Aortic smooth muscle cell (primary cell): ENCODE results near the gene PYROXD2. TPM values are rescaled to one million over a fixed set of nuclear protein-coding genes. Genes with fewer than 3 reads are reported as not detected.

Source experiments
- total RNA-seq: library from RNA; depleted of rRNA; stranded (reverse); fragments of >200 nt; gene quantifications from 2 replicates; pipeline ENCODE4 v1.2.3, GENCODE V29; 2014

The PYROXD2 gene
- total RNA-seq, result 17.3 and 31.8 TPM in 2 replicates

DNA sequence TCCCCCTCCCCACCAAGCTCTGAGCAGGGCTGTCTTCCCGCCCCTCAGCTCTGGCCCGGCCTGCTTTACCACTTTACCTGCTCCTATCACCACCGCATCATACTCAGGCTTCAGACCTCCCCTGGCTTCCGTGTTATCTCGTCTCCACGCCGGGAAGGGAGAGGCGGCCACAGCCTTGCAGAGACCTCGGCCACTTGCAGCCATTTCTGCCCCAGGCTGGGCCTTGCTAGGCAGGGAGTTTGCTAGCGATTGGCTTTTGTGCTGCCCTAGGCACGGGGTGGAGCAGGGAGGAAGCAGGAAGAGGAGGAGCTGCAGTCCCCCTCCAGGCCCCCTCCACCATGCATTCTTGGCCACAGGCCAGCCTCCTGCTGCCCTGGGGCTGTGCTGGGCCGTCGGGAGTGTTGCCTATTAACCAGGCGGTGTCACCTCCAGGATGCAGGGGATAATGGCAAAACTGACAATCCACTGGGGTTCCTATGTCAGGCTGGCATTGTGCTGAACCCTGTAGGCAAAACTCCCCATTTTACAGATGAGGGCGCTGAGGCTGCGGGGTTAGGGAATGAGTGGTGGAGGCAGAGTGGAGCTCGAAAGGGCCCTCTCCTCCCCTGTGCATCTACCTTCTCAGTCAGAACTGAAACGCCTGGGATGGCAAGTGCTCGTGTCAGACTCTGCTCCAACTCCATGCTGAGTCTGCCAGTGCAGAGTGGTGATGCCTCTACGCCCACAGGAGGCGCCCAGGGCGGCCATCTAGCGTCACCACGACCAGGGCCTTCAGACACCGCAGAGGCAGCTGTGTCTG, at the start of gene PYROXD2:
Gene PYROXD2, minus strand, starts transcription at position 251 of the 799 bp plus-strand sequence. Its CDS starts 47 bp downstream, at position 204.

DNA sequence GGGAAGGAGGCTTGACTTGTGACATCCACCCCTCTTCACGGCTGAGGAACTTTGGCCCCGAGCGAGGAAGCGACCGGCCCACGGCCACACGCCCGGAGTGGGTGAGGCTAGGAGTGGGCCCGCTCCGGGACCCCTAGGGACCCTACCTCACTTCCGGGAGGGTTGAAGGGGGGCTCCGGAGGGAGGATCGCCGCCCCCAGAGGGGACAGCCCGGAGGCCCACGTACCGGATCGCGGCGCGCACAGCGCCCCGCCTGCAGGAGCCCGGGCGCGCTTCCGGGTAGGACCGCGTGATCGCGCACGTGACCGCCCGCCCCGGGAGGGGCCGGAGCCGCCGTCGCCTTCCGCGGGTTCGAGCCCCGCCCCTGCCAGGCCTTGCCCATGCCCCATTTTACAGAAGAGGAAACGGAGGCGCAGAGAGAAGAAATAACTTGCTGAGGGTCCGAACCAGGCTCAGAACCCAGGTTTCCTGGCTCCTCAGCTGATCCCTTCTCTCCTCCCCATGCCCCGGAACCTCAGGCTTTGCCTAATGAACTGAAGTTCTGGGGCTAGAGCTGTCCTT, 31.8 kb upstream of the PYROXD2 start, which contains the start of gene HPS1:
Gene HPS1, minus strand, starts transcription at position 275 of the 561 bp plus-strand sequence. CDS start 3,695 bp downstream, outside the sequence.

Other genes starting within 250 kb of the PYROXD2 start
- gene LOXL4, start 147.0 kb downstream of the PYROXD2 start, total RNA-seq, result 74.9 and 82.6 TPM in 2 replicates
- gene HPS1, start 31.8 kb upstream of the PYROXD2 start, total RNA-seq, result 34.6 and 35.3 TPM in 2 replicates